Hematopoietic multipotent progenitor cell treated with erythropoietin and hydrocortisone succinate and interleukin-3 and kit ligand, for 4 days (in vitro differentiated cells): ENCODE measurements around the gene MST1R.
A peak's percentile ranks its signal among the peaks of the same experiment; 100 is the strongest.
"Not testable (repeated sequence)": the region's sequence is repeated elsewhere in the genome, so short reads cannot be mapped to it uniquely, and the experiment has no call there.

Experiments used
- DNase-seq: peaks from one replicate; pipeline ENCODE4 v3.0.0-alpha.2; 2015

Gene MST1R

DNA sequence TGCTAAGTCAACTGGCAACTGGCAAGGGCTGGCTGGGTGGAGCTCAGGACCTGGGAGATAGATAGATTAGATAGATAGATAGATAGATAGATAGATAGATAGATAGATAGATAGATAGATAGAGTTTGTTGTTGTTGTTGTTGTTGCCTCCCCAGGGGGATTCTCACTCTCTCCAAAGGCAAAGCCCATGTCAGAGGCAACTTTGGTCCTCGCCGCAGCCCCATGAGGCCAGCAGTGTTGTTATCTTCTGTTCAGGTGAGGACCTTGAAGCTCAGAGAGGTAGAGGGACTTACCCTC, 7.4 kb upstream of the MST1R start:
- no peak for DNase-seq

DNA sequence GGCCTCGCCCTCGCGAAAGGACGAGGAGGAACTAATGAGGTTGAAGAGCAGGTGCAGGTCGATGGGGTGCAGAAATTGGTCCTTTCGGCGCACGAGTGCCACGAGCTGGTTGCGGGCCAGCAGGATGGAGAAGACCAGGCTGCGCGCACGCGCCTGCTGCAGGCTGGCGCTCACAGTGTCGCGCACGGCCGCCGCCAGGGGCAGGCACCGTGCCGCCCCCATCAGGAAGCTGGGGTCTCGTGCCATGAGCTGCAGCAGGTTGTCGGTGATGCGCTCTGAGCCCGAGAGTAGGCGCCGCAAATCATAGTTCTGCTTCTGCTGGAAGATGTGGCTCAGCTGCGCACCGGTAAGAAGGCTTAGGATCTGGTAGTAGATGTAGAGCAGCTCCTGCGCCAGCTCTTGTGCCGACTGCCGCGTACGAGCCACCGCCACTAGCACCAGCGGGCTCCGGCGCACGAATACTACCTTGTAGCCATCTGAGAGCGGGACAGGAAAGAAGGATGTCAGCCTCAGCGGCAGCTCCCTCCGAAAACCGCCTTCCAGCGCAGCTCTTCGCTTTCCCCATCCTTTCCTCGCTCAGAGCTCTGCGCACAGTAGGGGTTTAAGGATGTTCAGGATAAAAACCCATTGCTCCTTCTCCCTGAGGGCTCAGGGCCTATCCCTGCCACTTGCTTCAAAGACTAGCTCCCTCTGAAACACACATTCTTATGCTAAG, 6.9 kb upstream of the MST1R start:
- no peak for DNase-seq

DNA sequence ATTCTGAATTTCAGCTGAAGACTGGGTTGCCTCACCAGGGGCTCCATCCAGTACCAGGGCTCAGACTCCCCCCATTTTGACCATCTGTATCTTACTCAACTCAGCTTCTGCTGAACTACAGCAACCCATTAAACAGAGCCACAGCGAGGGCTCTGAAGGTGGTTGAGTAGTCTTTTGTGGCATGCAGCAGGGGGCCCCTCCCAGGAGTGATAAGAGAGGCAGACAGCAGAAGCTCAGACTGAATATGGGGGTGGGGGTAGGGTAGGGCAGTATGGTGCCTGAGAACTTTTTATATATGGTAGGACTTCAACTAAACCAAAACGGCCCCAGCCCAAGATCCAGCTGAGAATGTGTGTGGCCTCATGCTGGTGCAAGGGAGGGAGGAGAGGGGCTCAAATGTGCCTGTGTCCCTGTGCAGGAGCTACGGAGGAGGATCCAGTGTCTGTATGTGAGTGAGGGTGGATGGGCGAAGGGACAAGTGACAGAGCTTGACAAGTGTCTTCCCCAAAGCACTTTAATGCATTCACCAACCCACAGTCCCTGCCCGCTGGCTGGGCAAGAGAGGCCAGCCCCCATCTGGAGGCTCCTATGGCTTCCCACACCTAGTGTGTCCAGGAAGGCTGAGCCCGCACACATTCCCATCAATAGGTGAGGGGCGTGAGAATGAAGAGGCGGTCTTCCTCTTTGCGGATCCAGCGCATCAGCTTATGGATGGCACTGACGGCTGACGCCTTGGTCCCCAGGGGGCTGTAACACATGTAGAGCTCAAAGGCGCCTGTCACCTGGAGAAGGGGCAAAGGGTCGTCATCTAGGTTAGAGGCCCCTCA, 4.9 kb upstream of the MST1R start:
- DNase-seq = peak; percentile 82

DNA sequence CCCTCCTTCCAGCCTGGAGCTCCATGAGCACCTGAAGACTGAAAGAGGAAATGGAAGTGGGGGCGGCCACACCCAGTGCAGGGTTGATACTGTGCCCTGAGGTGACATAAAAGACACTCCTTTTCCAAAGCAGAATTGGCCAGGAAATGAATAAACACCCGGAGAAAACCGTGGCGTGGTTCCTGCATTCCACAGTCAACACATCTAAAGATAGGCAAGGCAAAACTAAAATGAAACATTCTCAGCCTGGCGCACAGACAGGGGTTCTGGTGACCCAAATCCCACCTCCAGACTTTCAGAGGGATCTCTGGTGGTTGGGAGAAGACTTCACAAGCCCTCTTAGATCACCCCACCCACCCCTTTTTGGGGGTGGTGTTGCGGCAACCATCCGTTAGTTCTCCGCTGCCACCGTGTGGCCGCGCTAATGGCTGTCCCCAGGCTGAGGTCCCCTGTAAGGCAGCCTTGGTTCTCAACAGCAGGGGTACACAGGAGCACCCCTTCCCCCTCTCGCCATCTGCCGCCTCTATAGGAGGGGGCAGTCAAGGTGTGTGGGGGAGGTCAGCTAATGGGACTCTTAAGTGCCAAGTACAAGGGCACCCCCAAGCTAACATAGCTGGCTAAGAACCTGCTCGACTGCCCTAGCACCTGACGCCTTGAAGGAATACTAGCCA, 2.5 kb upstream of the MST1R start:
- peak; percentile 86 for DNase-seq

DNA sequence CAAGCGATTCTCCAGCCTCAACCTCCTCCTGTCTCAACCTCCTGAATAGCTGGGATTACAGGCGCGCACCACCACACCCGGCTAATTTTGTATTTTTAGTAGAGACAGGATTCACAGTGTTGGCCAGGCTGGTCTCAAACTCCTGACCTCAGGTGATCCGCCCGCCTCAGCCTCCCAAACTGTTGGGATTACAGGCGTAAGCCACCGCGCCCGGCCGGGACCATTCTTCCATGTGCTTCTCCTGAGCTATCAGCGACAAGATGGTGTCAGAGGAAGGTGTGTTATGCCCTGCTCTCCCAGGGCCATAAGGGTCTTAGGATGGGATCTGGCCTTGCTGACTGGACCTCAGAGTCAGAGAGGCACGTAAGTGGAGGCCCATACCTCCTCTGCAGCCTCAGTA, 775 bp upstream of the MST1R start:
- DNase-seq = not testable (repeated sequence)

DNA sequence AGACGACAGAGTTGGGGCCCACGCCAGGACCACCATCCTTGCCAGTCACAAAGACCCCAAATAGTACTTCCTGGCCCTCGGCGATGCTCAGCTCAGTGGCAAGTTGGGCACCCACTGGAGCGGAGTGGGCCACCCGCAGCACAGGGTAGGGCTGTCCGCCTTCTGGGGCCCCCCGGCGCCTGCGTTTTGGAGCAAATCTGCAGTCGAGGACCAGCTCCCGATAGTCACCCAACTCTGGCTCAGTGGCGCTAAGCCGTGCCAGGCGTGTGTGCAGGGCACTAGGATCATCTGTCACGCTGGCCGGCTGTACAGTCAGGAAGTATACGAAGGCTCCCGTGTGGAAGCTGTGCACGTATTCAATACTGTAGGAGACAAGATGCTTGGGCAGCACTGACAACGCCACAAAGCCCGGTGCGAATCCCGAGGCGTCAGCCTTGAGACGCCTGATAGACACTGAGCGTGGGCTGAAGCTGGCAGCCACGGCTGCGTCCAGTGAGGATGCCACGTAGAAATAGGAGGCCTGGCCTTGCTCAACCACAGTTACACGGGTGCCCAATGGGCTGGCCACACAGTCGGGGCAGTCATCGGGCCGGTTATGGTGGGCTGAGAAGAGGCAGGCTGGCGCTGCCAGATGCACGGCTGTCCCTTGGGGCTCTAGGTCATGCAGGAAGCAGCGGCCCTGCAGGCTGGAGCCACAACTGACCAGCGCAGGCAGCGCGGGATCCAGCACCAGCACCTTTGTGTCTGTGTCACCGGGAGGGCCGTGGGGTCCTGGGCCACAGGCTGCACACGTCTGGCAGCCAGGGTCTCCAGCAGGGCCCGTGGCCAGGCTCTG, 945 bp downstream of the MST1R start:
- no peak for DNase-seq

DNA sequence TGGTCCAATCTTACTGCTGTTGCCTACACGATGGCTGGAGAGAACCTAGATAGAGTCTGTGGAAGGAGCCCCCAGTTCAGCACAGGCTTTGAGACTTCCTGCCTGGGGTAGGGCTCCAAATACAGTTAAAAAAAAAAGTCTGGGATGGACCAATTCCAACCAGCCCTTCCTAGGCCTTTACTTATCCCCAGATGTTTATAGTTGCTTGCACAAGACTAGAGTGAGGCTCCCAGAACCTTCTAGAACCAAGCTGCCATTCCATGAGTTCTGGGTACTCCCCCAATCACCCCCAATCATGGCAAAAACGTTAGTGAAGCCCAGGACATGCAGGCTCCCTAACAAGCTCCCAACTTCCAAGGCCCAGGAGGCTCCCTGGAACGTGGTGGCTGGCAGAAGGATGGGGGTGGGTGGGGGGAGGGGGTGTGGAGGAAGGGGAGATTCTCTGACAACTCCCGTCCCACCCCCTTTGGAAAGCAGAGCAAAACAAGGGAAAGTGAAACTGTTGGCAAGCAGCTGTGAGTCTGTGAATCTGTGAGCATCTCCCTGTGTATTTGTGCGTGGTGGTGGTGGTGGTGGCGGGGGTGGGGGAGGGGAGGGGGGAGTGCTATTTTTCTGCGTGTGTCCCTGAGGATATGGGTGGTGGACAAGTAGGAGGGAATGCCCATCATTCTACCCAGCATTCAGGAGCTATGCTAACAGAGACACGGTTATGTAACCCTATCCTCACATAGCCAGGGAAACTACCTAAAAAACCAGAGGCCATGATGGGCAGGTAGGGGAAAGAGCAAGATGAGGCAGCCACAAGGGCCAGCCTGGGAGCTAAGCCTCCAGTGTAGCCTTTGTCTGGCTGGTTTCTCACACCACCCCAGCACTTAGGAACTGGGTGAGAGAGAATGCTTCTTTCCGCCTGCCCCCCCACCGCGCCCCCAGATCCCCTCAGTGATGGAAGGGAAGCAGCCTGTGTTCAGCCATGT, 2.0 kb downstream of the MST1R start:
- no peak for DNase-seq

DNA sequence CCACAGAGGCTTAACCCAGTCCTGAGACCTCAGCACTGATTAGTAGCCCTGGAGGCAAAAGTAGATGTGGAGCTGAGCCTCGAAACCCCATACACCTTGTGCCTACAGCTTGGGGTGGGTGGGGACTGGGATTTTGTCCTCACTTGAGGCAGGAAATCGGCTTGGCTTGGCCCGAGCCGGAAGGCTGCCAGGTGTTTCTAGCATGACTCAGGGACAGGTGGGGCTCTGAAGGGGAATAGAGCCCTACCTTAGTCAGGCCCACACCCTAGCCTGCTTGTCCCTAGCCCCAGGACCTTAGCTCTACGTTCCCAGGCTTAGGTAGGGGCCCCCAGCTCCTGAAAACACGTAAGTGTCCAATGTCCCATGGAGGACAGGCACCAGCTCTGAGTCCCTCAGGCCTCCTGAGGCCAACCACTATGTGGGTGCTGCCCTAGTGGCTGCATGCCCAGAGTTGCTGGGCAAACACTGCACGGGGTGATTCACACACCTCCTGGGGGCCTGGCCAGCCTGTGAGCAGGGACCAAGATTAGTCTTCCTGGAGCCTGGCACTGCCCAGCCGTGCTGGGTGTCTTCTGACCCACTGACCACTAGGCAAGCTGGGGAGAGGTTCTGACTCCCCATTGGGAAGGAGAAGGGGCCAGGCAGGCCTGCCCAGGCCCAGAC, 3.1 kb downstream of the MST1R start:
- DNase-seq = no peak

DNA sequence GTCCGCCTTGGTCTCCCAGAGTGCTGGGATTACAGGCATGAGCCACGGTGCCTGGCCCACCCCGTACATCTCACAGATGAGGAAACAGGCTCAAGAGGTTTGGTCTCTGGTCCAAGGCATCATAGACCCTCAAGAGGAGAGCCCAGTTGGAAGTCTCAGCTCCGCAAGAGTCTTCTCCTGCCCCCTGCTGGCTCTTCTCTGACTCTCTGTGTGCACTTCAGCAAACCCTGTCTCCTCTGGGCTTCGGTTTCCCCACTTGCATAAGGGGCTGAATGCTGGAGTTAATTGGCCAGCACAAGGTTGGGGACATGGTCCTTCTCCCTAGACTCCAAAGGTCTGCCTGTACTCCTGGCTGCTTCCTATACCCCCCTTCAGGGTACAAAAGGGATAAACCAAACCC, 3.9 kb downstream of the MST1R start:
- DNase-seq = peak; percentile 72

DNA sequence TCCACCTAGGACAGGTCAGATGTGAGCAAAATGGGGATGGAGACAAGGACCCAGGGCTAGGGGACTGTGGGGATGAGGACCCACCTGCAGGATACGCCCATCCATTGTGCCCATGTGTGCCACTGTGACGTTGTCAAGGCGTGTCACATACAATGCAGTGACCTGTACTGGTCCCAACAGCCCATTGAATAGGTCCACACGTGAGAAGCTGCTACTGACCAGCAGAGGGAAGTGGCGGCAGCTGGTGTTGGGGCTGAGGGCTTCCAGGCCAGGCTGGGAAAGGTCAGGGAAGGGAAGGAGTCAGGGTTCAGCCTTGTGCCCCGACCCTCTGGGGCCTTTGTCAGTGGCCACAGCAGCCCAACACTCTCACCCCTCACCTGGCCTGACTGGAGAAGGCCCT, 4.7 kb downstream of the MST1R start:
- DNase-seq = no peak

DNA sequence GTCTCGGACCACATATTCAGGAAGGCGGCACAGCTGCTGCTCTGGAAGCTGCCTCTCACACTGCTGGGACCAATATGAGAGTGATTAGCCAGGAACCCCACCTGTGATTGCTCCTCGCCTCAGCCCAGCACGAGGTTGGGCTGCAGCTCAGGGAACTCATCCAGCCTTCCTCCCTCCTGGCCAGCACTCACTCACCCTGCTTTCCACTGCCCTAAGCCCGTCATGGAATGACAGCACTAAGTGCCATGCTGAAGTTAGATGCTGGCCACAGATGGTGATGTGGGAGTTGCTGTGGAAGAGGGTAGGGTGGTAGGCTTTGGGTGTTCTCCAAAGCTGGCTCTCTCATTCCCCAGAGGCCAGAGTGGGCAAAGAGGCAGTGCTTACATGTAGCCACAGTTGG, 7.3 kb downstream of the MST1R start:
- no peak for DNase-seq

DNA sequence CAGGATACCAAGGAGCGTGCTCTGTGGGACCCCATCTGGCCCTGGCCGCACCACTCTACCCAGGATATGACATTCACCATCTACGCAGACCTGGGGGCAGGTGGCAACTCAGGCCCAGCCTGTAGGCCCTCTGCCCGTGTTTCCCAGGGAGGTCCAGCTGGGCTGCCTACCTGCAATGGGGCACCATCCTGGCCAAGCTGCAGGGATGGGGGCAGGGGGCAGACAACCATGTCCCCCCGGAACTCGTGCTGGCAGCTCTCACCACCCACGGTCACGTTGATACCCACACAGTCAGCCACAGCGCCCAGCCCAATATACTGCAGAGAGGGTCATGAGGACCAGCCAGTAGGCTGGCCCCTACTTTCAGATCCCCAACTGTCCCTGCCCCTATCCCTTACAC, 7.9 kb downstream of the MST1R start:
- DNase-seq = no peak

DNA sequence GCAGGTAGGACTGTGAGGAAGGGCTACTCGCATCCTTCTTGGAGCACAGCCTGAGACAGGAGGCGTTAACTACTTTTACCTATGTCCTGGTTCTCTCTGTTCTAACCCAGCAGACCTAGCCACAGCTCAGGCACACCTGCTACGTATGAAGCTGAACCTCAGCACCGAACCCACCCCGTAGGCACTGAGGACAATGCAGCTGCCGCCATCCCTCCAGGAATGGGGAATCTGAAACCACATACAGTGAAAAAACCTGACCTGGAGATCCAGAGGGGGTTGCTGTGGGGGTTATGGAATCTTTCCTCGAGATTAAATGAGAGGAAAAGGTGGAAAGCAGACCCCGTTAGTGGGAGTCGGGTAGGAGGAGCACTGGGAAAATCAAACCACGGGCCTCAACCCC, 14.4 kb downstream of the MST1R start:
- DNase-seq = no peak

DNA sequence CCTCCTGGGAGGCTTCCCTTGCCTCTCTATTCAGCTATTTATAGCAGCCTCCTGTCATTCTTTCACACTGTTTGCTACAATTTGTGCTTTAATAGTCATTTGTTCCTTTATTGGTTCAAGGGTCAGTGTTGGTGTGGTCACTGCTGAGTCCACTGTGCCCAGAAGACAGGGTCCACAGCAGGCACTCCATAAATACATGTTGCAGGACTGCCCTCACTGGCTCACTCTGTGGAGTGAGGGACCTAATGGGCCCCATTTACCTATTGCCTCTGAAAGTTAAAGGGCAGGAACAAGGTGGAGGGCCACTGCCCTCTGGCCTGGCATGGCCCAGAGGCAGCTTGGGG, 16.8 kb downstream of the MST1R start:
- no peak for DNase-seq

DNA sequence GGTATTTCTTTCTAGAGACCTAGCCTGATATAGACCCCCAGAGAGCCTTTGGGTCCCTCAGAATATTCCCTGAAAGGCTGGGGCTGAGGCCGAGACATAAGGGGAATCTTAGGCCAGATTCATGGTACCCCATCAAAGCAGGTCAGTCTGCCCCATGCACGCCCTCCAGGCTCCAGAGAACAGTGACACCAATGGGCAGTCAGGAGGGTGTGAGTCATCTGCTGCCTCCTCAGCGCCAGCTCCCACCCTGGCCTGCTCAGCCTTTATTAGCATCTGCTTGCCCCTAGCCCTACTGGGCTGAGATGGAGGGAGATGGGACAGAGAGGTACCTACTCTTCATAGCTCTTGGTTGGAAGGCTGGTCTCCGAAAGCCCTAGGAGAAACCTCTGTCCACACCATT, 19.7 kb downstream of the MST1R start:
- no peak for DNase-seq

DNA sequence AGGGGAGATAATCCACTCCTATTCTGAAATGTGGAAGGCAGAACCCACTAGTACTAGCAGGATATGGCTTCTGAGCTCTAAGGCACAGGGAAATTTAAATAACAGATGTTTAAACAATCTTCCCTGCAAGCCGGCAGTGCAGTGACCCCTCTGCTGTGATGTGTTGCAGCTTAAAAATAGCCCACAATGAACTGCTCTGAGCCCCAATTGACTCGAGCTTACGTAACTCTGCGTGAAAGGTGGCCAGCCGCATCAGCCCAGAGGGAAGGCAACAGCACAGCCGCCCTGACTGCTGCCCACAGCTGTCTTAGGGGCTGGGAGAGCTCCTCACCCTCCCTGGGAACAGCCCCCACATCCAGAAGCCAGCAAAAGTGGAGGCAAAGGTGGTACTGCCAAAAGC, 21.5 kb downstream of the MST1R start:
- no peak for DNase-seq

DNA sequence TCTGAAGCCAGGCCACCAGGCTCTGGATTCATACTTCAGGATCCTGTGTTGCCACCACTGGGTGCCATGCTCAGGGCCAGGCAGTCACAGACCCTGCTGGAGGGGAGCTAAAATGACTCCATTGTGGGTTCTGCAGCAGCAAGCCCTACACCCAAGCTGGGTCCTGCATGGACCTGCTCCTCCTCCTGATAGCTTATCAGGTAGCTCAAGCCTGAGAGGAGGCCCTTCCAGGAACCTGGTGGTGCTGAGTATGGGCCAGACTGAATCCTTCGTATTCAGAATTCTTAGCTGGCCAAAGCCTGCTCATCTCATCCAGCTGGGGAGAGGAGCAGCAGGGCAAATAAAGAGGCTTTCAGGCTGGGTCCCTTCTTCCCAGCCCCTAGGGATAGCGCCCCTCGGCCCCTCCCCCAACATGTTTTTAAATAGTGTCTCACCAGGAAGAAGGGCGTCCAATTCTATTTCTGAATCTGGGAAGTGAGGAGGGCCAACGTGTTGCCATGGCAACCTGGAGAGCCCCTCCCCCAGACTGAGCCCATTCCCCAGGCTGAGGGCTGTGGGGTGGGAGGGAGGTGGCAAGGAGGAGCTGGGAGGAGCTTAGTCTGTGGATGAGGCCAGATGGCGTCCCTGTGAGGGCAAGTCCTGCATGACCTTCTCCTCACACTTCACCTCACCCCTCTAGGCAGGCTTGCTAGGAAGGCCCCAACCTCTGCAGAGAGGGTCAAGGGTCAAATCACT, 22.9 kb downstream of the MST1R start:
- DNase-seq = peak; percentile 60

DNA sequence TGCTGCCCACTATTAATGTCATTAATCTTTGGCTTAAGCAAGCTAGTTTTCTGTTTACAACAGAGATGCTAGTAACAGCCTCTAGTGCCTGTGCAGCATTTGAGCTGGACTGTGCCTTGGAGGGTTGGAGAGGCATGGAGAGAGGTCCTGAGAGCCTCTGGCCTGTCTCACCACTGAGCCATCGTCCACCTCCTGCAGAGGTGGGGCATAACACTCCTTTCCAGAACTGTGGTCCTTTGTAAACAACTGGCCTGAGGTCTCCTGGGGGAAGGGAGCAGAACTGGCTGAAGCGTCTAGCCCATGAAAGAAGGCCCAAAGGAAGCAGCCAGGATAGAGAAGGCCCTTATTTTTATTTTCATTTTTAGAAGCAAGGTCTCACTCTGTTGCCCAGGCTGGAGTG, 24.0 kb downstream of the MST1R start:
- DNase-seq = no peak

DNA sequence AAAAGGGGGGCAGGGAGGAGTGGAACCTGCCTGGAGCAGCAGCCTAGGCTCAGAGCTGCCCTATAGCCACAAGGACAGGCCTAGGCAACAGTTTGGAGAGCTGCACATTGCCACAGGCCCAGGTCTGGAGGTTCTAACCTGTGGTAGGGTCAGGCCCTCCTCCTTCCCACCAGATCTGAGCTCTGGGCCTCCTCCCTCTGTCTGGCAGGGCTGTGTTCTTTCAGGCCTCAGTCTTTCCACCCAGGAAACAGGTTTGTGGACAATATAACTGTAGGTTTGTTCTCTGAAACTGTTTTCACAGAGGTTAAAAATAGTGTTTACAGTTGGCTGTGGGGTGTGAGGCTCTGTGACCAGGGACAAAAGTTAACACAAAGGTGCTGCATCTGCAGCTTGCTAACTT, 25.0 kb downstream of the MST1R start:
- no peak for DNase-seq

DNA sequence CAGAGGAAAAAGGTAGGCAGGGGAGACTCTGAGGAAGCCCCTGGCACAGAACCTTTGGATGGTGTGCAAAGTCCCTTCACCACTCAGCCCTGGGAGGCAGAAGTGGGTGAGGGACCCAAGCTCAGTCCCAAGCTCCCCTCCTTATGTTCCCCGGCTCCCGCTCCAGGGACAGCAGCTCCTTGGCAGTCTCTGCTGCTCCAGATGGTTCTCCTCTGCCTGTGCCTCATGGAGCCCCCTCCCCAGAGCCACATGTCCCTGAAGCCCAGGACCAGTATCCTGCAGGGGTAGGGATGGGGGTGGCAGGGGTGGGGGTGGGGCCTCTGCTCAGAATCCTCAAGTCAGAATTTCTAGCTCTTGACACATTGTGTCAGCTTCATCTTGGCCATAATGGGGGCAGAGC, 26.0 kb downstream of the MST1R start:
- DNase-seq = no peak

DNA sequence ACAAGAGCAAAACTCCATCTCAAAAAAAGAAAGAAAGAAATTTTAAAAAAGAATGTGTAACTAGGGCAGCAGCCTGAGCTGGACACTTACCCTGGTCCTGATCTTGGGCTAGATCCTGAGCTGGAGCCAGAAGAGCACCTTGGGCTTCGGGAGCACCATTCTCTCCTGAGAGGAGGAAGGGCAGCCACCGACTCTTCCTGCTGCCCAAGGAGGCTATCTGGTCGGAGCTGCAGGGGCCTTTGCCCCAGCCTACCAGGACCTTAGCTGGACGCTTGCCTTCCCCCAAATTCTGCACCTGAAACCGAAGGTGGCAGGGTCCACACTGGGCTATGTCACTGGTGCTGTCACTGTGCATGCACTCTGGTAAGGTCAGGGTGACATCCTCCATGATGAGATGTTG, 27.1 kb downstream of the MST1R start:
- no peak for DNase-seq
